GM19239 (cell line): ENCODE results near the gene BTD.
A peak's percentile ranks its signal among the peaks of the same experiment; 100 is the strongest.

Experiments
- DNase-seq: peaks from one replicate; pipeline ENCODE4 v3.0.0; 2011; ENCODE audit warnings: low spot score; ENCODE audit not compliant: insufficient read length
- FAIRE-seq: peaks from 2 replicates; lab custom pipeline; 2011; peaks lifted over from hg19 to GRCh38; lab: Jason Lieb, UNC

BTD gene

DNA sequence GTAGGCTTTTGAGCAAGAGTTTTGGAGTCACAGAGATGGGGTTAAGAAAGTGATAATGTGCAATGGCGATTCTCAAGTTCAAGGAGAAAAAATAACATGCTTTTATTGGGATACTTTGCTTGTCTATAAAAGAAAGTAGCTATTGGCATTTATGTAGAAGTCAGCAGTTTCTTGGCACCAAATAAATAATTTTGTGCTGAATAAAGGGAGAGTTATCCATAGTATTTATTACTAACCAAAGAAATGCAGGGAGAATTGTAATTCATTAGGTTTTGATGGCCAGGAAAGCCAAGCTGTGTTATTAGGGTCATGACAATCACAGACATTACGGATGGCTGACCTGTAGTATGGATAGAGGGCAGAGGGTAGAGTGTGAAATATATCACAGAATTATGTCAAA, 33.1 kb downstream of the BTD start:
- DNase-seq (no peak), FAIRE-seq (no peak)

GRCh38 chr3:15635121-15635661, 33.6 kb downstream of the BTD start:
- FAIRE-seq = no peak
- DNase-seq = no peak

DNA sequence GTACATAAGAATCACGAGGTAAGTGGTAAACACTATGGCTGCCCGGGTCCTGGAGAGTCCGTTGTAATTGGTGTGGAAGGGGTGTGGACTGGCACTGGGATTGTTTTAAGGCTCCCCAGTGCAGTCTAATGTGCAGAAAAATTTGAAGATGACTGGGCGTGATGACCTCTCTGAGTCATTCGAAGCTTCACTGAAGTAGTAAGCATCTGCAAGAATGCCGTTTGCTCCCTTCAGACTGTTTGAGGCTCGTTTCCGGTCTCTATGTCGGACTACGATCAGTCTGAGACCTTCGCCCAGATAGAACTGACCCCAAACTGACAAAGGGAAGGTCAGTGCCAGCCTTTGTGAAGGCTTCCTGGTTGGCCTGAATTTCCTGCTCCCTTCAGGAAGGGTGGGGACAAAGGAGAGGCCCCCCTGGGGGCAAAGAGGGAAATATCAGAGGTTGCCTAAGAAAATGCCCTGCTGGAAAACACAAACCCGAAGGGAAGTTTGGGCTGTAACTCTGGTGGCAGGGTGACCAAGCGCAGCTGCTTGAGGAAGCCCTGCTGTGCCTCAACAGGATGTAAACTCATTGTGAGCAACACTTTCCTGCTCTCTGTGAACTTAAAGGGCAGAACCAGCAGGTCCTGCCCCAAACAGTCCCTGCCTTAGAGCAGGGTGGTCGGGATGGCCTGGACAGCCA, 34.6 kb downstream of the BTD start:
- peak; percentile 68 for FAIRE-seq
- no peak for DNase-seq

DNA sequence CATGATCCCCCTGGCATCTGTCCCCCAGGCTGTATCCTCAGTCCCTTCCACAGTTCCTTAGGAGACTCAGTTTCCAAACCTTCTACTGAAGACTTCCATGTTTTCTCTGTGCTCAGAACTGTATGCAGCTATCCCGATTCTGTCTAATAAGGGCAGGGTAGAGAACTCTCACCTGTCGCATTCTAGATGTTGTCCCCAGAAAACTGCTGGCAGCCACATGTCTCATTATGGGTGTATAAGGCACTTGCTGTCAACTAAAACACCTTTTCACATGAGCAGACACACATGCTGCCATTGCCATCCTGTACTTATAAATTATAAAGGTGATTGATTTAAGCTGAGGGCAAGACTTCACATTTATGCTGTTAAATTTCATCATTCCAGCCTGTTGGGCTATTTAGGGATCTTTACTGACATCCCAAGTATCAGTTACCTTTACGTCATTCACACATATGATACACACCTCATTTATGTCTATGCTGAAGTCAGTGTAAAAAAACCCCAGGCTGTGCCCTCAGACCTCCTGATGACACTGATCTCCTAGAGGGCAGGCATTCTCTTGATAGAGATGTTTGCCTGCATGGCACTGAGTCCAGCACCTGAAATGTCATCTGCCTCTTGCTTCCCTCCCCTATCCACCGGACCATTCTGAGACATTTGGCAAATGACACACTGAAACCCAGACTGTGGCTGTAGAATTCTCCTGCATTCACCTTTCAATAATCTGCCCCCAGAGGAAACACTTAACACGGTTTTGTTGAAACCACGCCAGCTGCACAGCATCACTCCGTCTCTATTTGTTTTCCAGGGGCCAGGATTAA, 35.8 kb downstream of the BTD start:
- FAIRE-seq (peak; percentile 70), DNase-seq (no peak)

- FAIRE-seq (no peak), DNase-seq (no peak)
Observed at GRCh38 chr3:15638193-15638890, 36.8 kb downstream of the BTD start.

DNA sequence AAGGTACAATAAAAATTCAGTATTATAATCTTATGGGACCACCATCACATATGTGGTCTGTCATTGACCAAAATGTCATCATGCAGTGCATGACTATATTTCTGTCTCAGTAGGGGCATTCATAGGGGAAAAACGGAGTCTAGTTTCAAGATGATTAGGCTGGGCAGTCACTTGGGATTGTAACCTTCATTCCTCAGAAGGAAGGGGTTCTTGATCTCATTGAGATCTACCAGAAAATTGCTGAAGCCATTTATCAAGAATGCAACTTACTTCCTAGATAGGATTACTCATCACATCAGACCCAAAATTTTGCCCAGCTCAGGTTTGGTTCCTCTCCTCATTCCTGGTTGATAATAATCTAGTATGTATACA, 37.3 kb downstream of the BTD start:
- FAIRE-seq = no peak
- DNase-seq = no peak

DNA sequence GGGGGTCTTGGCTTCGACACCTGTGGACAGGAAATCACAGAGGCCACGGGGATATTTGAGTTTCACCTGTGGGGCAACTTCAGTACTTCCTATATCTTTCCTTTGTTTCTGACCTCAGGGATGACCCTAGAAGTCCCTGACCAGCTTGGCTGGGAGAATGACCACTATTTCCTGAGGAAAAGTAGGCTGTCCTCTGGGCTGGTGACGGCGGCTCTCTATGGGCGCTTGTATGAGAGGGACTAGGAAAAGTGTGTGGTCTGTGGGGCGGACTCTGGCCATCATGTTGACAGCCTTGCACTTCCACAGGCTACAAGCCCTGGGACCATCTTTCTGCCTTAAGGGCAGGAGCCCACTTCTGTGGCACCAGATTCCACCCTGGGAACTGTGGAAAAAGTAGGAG, 43.7 kb downstream of the BTD start:
- FAIRE-seq = no peak
- no peak for DNase-seq

- no peak for DNase-seq
- FAIRE-seq = no peak
Observed at GRCh38 chr3:15645740-15646501, 44.4 kb downstream of the BTD start.

DNA sequence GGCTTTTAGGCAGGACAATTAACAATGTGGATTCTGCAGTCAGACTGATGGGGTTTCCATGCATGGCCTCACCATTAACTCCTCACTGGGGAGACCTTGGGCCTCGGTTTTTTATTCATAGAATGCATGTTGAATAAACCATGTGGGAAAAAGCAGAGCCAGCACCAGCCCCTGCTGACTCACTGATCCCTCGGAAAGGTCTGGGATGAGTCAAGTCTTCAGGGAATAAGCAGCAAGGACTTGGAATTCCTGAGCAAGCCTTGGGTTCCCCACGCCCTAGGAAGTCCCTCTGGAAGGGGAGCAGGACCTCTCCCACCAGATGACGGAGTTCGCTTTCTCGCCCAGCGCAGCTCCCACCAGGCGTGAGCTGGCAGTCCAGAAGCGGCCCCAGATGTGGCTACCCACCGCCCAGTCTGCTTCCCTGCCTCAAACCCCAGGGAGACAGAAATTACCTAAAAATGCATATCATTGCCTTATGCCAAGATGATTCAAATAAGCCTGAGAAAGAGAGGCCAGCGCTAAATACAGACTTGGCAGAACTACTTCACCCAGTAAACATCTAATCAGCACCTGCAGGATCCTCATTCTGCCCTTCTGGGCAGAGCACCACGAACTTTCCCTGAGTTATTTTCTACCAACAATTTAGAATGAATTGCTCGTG, 45.4 kb downstream of the BTD start:
- FAIRE-seq = no peak
- DNase-seq = no peak

DNA sequence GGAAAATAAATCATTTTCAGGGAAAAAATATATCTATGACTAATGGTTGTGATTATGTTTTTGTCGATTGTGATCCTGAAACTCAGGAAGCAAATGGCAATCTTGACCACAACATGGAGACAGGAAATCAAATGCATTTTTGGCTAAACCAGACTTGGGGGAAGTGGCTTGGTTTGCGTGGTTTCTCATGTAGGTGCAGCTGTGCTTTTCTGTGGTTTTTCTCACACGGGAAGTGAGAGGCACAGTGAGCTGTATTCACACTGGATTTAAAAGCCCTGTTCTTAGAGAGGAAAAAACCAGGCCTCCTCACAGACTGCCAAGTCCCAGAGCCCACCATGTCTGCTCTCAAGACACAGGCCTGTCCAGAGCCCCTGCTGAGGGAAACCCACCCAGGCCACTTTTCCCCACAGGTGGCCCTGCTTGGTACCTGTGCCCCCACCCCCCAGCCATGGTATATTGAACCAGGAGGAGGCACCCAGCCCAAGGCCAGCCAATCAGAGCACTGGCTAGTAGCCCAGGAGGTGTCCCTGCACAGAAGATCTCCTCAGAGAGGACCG, 46.1 kb downstream of the BTD start:
- DNase-seq (peak; percentile 38), FAIRE-seq (peak; percentile 96)

- DNase-seq (no peak), FAIRE-seq (no peak)
Observed at GRCh38 chr3:15649341-15649740, 47.8 kb downstream of the BTD start.

DNA sequence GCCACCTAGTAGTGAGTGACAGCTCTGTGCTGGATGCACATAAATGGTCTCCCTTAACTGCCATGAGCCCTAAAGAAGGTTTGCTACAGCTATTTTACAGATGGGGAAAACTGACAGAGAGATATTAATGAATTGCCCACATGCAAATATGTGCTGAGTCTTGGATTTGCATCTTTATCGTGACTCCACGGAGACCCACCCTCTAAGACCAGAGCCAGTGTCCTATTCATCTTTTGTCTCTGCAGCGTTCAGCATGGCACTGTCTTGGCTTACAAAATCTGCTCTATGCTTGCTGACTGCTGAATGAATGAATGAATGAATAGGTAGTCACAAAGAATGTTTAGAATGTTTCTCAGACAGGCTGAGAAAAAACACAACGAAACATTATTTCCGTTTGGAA, 48.3 kb downstream of the BTD start:
- DNase-seq = no peak
- no peak for FAIRE-seq

GRCh38 chr3:15651396-15651795, 49.9 kb downstream of the BTD start:
- no peak for DNase-seq
- FAIRE-seq = no peak

- FAIRE-seq (no peak), DNase-seq (no peak)
Observed at GRCh38 chr3:15653321-15653720, 51.8 kb downstream of the BTD start.

GRCh38 chr3:15654127-15654526, 52.6 kb downstream of the BTD start:
- no peak for FAIRE-seq
- no peak for DNase-seq

GRCh38 chr3:15654891-15655290, 53.3 kb downstream of the BTD start:
- no peak for DNase-seq
- FAIRE-seq = no peak

DNA sequence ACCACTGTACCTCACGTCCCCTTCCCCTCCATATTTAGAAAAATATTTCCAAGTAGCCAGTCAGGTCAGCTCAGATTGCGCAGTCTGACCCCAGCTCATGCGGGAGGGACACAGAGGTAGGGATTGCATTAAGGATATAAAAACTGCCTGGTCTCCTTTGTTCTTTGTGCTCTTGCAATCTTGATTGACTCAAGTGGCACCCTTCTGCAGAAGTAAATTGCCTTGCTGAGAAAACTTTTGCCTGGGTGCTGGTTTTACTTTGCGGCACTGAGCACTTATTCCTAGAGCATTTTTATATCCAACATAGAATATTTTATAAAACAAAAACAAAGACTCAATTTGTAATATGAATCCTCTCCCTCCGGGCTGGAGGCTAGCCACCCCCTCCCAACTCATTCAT, 54.8 kb downstream of the BTD start:
- DNase-seq = no peak
- FAIRE-seq = no peak

DNA sequence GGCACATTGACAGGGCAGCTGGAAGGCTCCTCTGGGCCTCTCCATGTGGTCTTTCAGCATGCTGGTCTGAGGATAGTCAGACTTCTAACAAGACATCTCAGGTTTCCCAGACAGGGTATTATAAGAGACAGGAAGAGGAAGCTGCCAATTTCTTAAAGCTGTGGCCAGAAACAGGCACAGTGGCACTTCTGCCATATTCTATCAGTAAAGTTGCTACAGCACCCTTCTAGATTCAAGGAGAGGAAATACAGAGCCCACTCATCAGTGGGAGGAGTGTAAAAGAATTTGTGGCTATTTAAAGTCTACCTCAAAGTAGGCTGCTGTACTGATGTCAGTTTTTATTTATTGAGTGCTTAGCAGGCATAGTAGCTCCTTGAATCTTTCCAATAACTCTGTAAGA, 55.5 kb downstream of the BTD start:
- FAIRE-seq (no peak), DNase-seq (no peak)

DNA sequence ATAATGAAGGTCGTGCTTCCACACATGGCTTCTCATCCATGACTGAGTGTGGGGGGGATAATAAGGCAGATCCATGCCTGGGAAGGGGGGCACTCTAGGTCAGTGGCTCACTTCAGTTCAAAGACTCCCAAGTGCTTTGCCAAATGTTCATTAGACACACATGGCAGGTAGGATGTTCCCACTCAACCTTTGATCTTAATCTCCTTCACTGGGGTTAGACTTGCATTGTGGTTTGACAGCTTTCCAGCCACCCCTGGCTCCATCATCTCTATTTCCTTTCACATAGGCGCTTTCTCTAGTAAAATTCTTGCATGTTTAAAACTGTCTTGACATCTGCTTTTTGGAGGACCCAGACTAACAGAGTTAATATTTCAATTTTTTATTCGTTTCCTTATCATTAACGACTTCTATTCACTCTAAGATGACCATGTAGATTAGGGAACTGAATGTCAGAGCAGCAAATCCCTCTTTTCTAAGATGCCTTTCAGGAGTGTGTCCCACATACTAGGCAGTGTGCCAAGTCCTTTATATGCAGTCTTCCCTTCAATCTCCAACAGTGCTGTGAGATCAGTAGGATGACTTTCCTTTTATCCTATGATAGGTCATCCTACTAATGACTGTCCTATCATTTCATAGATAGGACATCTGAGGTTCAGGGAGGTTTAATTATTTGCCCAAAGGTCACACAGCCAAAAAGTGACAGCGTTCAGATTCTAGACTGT, 57.9 kb downstream of the BTD start:
- FAIRE-seq (no peak), DNase-seq (no peak)
